Caco-2 (cell line): ENCODE data around the gene TBC1D3I. TPM values are rescaled to one million over a fixed set of nuclear protein-coding genes. Genes with fewer than 3 reads are reported as not detected.
"Not testable (repeated sequence)": the region's sequence is repeated elsewhere in the genome, so short reads cannot be mapped to it uniquely, and the experiment has no call there.

Experiments
- BruUV-seq: library from RNA; stranded (reverse); fragments of 400-500 nt; replicated peaks from 2 replicates; lab custom pipeline; 2021; lab: Mats Ljungman, UMichigan
- CTCF ChIA-PET: fragments of 300-600 bp; sonication (Branson Sonifier 250); formaldehyde crosslinking; loops from one replicate; lab custom pipeline; 2022; ENCODE audit warnings: antibody characterized with exemption; lab: Charles Lee
- POLR2A ChIA-PET: fragments of 300-600 bp; sonication (Branson Sonifier 250); formaldehyde crosslinking; loops from one replicate; lab custom pipeline; 2022; ENCODE audit warnings: antibody characterized with exemption; lab: Charles Lee
- DNase-seq, 2 experiments: peaks; one replicate each; pipeline versions ENCODE4 v3.0.0 to v3.0.0-alpha.2; 2020 to 2022
- H3K27me3 ChIP-seq: replicated peaks from 2 replicates; pipeline ENCODE4 v1.6.0; 2011; ENCODE audit warnings: low read length; ENCODE audit not compliant: control insufficient read depth, insufficient read depth
- H3K36me3 ChIP-seq: 2 replicates; pipeline ENCODE4 v1.5.1; 2011; ENCODE audit warnings: low read length; ENCODE audit not compliant: control insufficient read depth, insufficient read depth
- H3K4me1 ChIP-seq: fragments of 250-450 bp; sonication (Bioruptor Pico); 2 replicates; pipeline ENCODE4 v1.5.1; 2020; ENCODE audit warnings: mild to moderate bottlenecking
- H3K4me3 ChIP-seq: 2 replicates; pipeline ENCODE4 v1.5.1; 2011; ENCODE audit warnings: low read depth, mild to moderate bottlenecking, control low read depth, low read length
- H3K9me3 ChIP-seq: fragments of 250-450 bp; sonication (Bioruptor Pico); 2 replicates; pipeline ENCODE4 v1.5.1; 2020; ENCODE audit warnings: mild to moderate bottlenecking, moderate library complexity
- H3K27ac Mint-ChIP-seq: one replicate; pipeline ENCODE4 v1.8.0; 2022; ENCODE audit warnings: mixed read lengths; ENCODE audit not compliant: unreplicated experiment
- H3K27me3 Mint-ChIP-seq: one replicate; pipeline ENCODE4 v1.8.0; 2022; ENCODE audit warnings: mixed read lengths; ENCODE audit not compliant: insufficient read depth, unreplicated experiment
- H3K36me3 Mint-ChIP-seq: one replicate; pipeline ENCODE4 v1.8.0; 2022; ENCODE audit warnings: mild to moderate bottlenecking, mixed read lengths; ENCODE audit not compliant: insufficient read depth, unreplicated experiment
- H3K4me1 Mint-ChIP-seq: one replicate; pipeline ENCODE4 v1.8.0; 2022; ENCODE audit warnings: low read depth, mixed read lengths; ENCODE audit not compliant: unreplicated experiment
- H3K4me3 Mint-ChIP-seq: one replicate; pipeline ENCODE4 v1.8.0; 2022; ENCODE audit warnings: mild to moderate bottlenecking, moderate library complexity, mixed read lengths; ENCODE audit not compliant: unreplicated experiment
- H3K9me3 Mint-ChIP-seq: one replicate; pipeline ENCODE4 v1.8.0; 2022; ENCODE audit warnings: mixed read lengths; ENCODE audit not compliant: unreplicated experiment
- intact Hi-C: fragments of 100-400 bp; cut with micrococcal nuclease; formaldehyde crosslinking; loops from one replicate; pipeline ENCODE4 v1.10.0; 2022; ENCODE audit not compliant: unreplicated experiment
- total RNA-seq: library from RNA; stranded (reverse); gene quantifications from 2 replicates; pipeline ENCODE4 v1.2.3, GENCODE V29; 2022
- TF ChIP-seq, protein P1 (sequence below), 2 experiments: fragments of 200-600 bp in 1 of 2; IDR thresholded peaks; 1 replicate in 1 of 2; 2 replicates in 1 of 2; pipeline versions ENCODE4 v1.5.1 to v1.8.0; 2011 to 2022; ENCODE audit warnings: antibody characterized with exemption in 1 of 2, control low read depth in 1 of 2, inconsistent platforms in 1 of 2, low read depth in 1 of 2, low read length in 1 of 2, mild to moderate bottlenecking in 1 of 2, moderate library complexity in 1 of 2; ENCODE audit not compliant: insufficient read depth in 1 of 2, severe bottlenecking in 1 of 2, unreplicated experiment in 1 of 2

TBC1D3I gene
- total RNA-seq, 1 experiment from 2014 or later = 0.50 TPM

DNA sequence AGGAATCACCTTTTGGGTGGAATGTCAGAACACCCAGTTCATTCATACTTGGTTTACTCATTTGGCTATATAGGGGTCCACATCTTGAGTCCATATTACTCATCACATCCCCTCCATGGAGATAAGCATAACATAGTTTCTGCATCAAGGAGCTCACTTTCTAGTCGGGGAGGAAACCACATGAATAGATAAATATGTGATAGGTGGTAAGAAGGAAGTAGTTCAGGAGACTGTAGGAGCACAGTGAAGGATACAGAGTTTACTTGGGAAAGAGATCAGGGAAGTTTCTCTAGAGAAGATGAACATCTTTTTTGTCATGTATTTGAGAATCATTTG is 57.9 kb downstream of the TBC1D3I start:
- H3K4me1 Mint-ChIP-seq, H3K4me3 Mint-ChIP-seq, H3K27ac Mint-ChIP-seq, H3K9me3 Mint-ChIP-seq, BruUV-seq, H3K36me3 ChIP-seq, intact Hi-C loops, H3K36me3 Mint-ChIP-seq, CTCF ChIA-PET, POLR2A ChIA-PET, H3K9me3 ChIP-seq, H3K27me3 ChIP-seq, H3K4me3 ChIP-seq, DNase-seq, H3K4me1 ChIP-seq: not testable (repeated sequence)
- H3K27me3 Mint-ChIP-seq = peaks cover 22% of the 10 kb centered on the region

DNA sequence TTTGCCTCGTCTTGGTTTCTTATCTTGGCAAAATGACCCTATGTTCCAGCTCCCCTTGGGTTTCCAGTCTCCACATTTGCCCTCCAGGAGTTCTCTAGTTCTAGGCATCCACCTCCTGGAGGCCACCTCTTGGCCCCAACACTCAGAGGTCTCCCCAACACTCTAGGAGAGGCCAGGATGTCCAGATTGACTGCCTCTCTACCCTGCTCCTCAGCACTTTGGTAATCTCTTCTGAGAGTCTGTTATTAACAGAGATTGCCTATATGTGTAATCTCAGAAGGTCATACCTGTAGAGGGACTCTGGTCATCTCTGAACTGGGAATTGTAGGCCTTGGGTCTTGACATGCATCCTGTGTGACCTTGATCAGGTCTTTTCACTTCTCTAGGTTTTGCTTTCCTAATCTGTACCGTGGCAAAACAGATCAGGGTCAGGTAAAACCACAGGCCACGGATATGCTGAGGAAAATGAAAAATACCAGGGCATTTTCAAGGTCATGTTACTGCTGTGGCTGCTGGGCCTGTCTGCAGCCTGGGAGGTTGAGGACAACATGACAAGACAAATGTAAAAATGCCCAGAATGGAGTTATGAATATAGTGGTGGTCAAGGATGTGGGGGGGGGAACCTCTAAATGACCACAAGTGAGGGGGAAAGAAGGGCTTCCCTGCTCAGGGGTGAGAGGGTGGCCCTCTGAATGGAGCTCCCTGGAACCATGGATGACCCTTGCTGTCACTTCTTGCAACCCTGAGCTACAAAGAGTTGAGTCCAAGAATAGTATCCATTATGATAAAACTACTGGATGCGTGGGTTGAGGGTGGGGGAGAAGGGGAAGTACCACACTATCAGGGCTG is 58.5 kb downstream of the TBC1D3I start:
- POLR2A ChIA-PET = no interaction called here
- DNase-seq = no peak

DNA sequence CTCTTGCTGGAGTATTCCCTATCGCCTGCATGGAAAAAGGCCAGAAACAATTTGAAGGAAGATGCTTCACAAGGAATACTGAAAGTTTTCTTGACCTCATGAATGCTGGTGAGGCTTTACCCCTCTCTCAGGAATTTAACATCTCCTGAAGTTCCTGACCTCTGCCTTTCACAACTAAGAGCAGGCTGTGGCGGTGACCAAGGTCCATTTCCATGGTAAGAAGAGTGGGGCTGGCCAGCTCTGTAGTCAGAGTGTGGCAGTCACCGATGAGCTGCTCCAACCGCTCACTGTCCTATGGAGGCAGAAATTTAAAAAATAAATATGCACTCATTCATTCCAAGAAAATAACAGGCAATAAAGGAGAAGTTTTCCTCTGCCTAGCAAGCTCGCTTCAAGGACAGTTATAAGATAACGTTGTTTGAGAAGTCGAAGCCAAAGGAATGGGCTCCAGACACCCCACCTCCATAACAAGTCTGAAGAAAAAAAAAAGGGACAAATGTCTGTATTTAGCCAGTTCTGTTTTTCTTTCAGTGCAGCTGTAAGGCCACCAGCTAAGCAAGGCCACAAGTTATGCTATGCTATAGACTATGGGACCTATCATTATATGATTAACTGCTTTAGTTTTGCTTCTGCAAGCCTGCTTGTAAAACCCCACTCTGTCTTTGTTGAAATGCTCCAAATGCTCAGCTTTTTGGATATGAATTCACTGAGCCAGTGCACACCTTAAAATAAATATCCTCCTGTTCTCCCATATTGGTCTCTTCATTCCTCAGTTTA is 59.5 kb downstream of the TBC1D3I start:
- no peaks in the 10 kb centered on the region for H3K4me1 Mint-ChIP-seq
- TF ChIP-seq, protein P1, sequence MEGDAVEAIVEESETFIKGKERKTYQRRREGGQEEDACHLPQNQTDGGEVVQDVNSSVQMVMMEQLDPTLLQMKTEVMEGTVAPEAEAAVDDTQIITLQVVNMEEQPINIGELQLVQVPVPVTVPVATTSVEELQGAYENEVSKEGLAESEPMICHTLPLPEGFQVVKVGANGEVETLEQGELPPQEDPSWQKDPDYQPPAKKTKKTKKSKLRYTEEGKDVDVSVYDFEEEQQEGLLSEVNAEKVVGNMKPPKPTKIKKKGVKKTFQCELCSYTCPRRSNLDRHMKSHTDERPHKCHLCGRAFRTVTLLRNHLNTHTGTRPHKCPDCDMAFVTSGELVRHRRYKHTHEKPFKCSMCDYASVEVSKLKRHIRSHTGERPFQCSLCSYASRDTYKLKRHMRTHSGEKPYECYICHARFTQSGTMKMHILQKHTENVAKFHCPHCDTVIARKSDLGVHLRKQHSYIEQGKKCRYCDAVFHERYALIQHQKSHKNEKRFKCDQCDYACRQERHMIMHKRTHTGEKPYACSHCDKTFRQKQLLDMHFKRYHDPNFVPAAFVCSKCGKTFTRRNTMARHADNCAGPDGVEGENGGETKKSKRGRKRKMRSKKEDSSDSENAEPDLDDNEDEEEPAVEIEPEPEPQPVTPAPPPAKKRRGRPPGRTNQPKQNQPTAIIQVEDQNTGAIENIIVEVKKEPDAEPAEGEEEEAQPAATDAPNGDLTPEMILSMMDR (IDR thresholded peaks at IDR 0.05; ENCODE audit: insufficient read depth in 1 of 2, low read depth in 1 of 2, low read length in 1 of 2, severe bottlenecking in 1 of 2, unreplicated experiment in 1 of 2) = no peak
- DNase-seq = no peak
- no peaks in the 10 kb centered on the region for H3K36me3 ChIP-seq
- intact Hi-C loops = no loop called here
- H3K36me3 Mint-ChIP-seq = no peaks in the 10 kb centered on the region
- H3K27me3 ChIP-seq = no peaks in the 10 kb centered on the region
- no peaks in the 10 kb centered on the region for H3K9me3 ChIP-seq
- peaks cover 24% of the 10 kb centered on the region for H3K27me3 Mint-ChIP-seq
- H3K27ac Mint-ChIP-seq = no peak overlapping the region
- H3K9me3 Mint-ChIP-seq = no peaks in the 10 kb centered on the region
- no peaks in the 10 kb centered on the region for H3K4me1 ChIP-seq
- H3K4me3 ChIP-seq = no peak overlapping the region
- no peak overlapping the region for H3K4me3 Mint-ChIP-seq
- ChIA-PET POLR2A (no interaction called here), CTCF (no interaction called here)
- no TSS peak for BruUV-seq

More for the DNA sequence above, 58.5 kb downstream of the TBC1D3I start:
- Mint-ChIP-seq H3K4me1 (no peaks in the 10 kb centered on the region), H3K27ac (no peak overlapping the region), H3K27me3 (peaks cover 24% of the 10 kb centered on the region), H3K36me3 (no peaks in the 10 kb centered on the region), H3K4me3 (no peak overlapping the region), H3K9me3 (no peaks in the 10 kb centered on the region)
- no peaks in the 10 kb centered on the region for H3K9me3 ChIP-seq
- no peaks in the 10 kb centered on the region for H3K36me3 ChIP-seq
- TF ChIP-seq, protein P1 (IDR thresholded peaks at IDR 0.05; ENCODE audit: insufficient read depth in 1 of 2, low read depth in 1 of 2, low read length in 1 of 2, severe bottlenecking in 1 of 2, unreplicated experiment in 1 of 2) = no peak
- CTCF ChIA-PET = no interaction called here
- intact Hi-C loops = no loop called here
- BruUV-seq = no TSS peak
- H3K27me3 ChIP-seq = no peaks in the 10 kb centered on the region
- H3K4me3 ChIP-seq = no peak overlapping the region
- no peaks in the 10 kb centered on the region for H3K4me1 ChIP-seq

Other genes starting within 250 kb of the TBC1D3I start
- gene CCL23, start 246.6 kb downstream of the TBC1D3I start, total RNA-seq = not detected in 2 replicates
- not detected in 2 replicates for gene CCL18, start 200.3 kb downstream of the TBC1D3I start, total RNA-seq
- gene CCL3, start 174.4 kb downstream of the TBC1D3I start, total RNA-seq = not detected in 2 replicates
- not detected in 2 replicates for gene CCL4, start 160.7 kb downstream of the TBC1D3I start, total RNA-seq
- 9.1 and 12.5 TPM in 2 replicates for gene TBC1D3B, start 87.9 kb downstream of the TBC1D3I start, total RNA-seq
- gene CCL3L1, start 67.8 kb downstream of the TBC1D3I start, total RNA-seq = not detected in 2 replicates
- not detected in 2 replicates for gene CCL4L2, start 53.5 kb downstream of the TBC1D3I start, total RNA-seq
- not detected in 2 replicates for gene TBC1D3G, start 59.3 kb upstream of the TBC1D3I start, total RNA-seq
- not detected in 2 replicates for gene TBC1D3H, start 123.9 kb upstream of the TBC1D3I start, total RNA-seq
- gene ZNHIT3, start 222.1 kb upstream of the TBC1D3I start, total RNA-seq = 58.6 and 61.9 TPM in 2 replicates